PC-9 (cell line): ENCODE data around the gene ATP12A. TPM values are rescaled to one million over a fixed set of nuclear protein-coding genes. Genes with fewer than 3 reads are reported as not detected.

Experiments used
- BruUV-seq: library from RNA; stranded (reverse); fragments of 400-500 nt; replicated peaks from 2 replicates; lab custom pipeline; 2021; lab: Mats Ljungman, UMichigan
- CTCF ChIA-PET: fragments of 300-600 bp; sonication (Branson Sonifier 250); formaldehyde crosslinking; loops from one replicate; lab custom pipeline; 2022; ENCODE audit warnings: antibody characterized with exemption; lab: Charles Lee
- POLR2A ChIA-PET: fragments of 300-600 bp; sonication (Branson Sonifier 250); formaldehyde crosslinking; loops from one replicate; lab custom pipeline; 2022; ENCODE audit warnings: antibody characterized with exemption; ENCODE audit not compliant: unreplicated experiment; lab: Charles Lee
- DNase-seq, 2 experiments: peaks; one replicate each; pipeline versions ENCODE4 v3.0.0 to v3.0.0-alpha.2; 2015 to 2022; ENCODE audit warnings: mixed read lengths in 1 of 2
- H2AFZ ChIP-seq: fragments of 200-600 bp; sonication (generic); 2 replicates; pipeline ENCODE4 v1.8.1; 2017; ENCODE audit warnings: antibody characterized with exemption
- H3F3A ChIP-seq: fragments of 200-600 bp; sonication (generic); 2 replicates; pipeline ENCODE4 v1.8.1; 2017; ENCODE audit warnings: antibody characterized with exemption, mild to moderate bottlenecking, low read depth; ENCODE audit not compliant: insufficient read depth
- H3K27ac ChIP-seq: fragments of 200-600 bp; sonication (generic); 2 replicates; pipeline ENCODE4 v1.6.1; 2016; ENCODE audit warnings: mixed run types
- H3K27me3 ChIP-seq: fragments of 200-600 bp; sonication (generic); 2 replicates; pipeline ENCODE4 v1.6.1; 2016; ENCODE audit warnings: low read depth, mixed run types; ENCODE audit not compliant: insufficient read depth
- H3K36me3 ChIP-seq: fragments of 200-600 bp; sonication (generic); 2 replicates; pipeline ENCODE4 v1.6.1; 2016; ENCODE audit warnings: low read depth, mixed run types
- H3K4me1 ChIP-seq: fragments of 200-600 bp; sonication (generic); replicated peaks from 2 replicates; pipeline ENCODE4 v1.6.1; 2016; ENCODE audit warnings: mixed run types; ENCODE audit not compliant: insufficient read depth
- H3K4me2 ChIP-seq: fragments of 200-600 bp; sonication (generic); 2 replicates; pipeline ENCODE4 v1.6.1; 2017; ENCODE audit warnings: mixed run types
- H3K4me3 ChIP-seq: fragments of 200-600 bp; sonication (generic); 2 replicates; pipeline ENCODE4 v1.6.1; 2016; ENCODE audit warnings: mixed run types
- H3K79me2 ChIP-seq: fragments of 200-600 bp; sonication (generic); 2 replicates; pipeline ENCODE4 v1.6.1; 2017; ENCODE audit warnings: low read depth, mixed run types
- H3K9me2 ChIP-seq: fragments of 200-600 bp; sonication (generic); 2 replicates; pipeline ENCODE4 v1.8.1; 2017; ENCODE audit warnings: mild to moderate bottlenecking; ENCODE audit not compliant: insufficient read depth
- H3K9me3 ChIP-seq: fragments of 200-600 bp; sonication (generic); 2 replicates; pipeline ENCODE4 v1.8.1; 2016; ENCODE audit warnings: low read depth; ENCODE audit not compliant: insufficient read depth
- H4K20me1 ChIP-seq: fragments of 200-600 bp; sonication (generic); 2 replicates; pipeline ENCODE4 v1.8.1; 2017; ENCODE audit not compliant: insufficient read depth
- EZH2 ChIP-seq: fragments of 200-600 bp; sonication (generic); IDR thresholded peaks from 2 replicates; pipeline ENCODE4 v1.8.0; 2017; ENCODE audit warnings: antibody characterized with exemption, low read depth
- intact Hi-C: fragments of 100-400 bp; cut with micrococcal nuclease; formaldehyde crosslinking; loops from one replicate; pipeline ENCODE4 v1.10.0; 2022; ENCODE audit not compliant: unreplicated experiment
- total RNA-seq: library from RNA; stranded (reverse); gene quantifications from 2 replicates; pipeline ENCODE4 v1.2.3, GENCODE V29; 2021
- TF ChIP-seq, protein P1 (sequence below): fragments of 200-600 bp; sonication (generic); conservative IDR thresholded peaks from 2 replicates; pipeline ENCODE4 v1.6.1; 2017; ENCODE audit warnings: mixed run types, antibody characterized with exemption, mild to moderate bottlenecking, moderate library complexity

The ATP12A gene
- total RNA-seq, 1 experiment from 2014 or later, result 0.09 TPM

DNA sequence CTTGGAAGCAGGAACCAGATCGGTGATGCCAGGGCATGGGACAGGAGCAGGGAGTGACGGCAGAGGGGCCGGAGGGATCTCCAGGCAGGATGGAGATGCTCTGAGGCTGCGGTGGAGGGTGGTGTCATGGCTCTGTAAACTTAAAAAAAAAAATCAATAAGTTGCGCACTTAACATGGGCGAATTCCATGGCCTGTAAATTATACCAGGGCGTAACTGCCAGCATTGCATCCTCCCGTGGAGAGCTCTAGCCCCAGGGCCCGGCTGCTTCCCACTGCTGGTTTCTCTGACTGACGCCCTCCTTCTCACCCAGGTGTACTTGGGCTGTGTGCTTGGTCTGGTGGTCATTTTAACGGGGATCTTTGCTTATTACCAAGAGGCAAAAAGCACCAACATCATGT, 8.7 kb downstream of the ATP12A start:
- peaks cover 9% of the 10 kb centered on the region; the same call in 1 of the 2 replicates for H3K27me3 ChIP-seq
- H3K27ac ChIP-seq, result no peak overlapping the region
- no peaks in the 10 kb centered on the region for H3K79me2 ChIP-seq
- no peak for TF ChIP-seq EZH2
- TF ChIP-seq, protein P1, sequence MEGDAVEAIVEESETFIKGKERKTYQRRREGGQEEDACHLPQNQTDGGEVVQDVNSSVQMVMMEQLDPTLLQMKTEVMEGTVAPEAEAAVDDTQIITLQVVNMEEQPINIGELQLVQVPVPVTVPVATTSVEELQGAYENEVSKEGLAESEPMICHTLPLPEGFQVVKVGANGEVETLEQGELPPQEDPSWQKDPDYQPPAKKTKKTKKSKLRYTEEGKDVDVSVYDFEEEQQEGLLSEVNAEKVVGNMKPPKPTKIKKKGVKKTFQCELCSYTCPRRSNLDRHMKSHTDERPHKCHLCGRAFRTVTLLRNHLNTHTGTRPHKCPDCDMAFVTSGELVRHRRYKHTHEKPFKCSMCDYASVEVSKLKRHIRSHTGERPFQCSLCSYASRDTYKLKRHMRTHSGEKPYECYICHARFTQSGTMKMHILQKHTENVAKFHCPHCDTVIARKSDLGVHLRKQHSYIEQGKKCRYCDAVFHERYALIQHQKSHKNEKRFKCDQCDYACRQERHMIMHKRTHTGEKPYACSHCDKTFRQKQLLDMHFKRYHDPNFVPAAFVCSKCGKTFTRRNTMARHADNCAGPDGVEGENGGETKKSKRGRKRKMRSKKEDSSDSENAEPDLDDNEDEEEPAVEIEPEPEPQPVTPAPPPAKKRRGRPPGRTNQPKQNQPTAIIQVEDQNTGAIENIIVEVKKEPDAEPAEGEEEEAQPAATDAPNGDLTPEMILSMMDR, result no peak
- no peaks in the 10 kb centered on the region for H4K20me1 ChIP-seq
- H3K9me2 ChIP-seq, result no peaks in the 10 kb centered on the region
- BruUV-seq, result no TSS peak
- ChIA-PET POLR2A (interaction anchor here (0.7 kb wide), 1 partner anchor 295 kb away, joined by 4 read pairs; no protein-coding TSS in a partner anchor), CTCF (no interaction called here)
- intact Hi-C loops, result no loop called here
- H3K9me3 ChIP-seq, result no peaks in the 10 kb centered on the region
- no peak for DNase-seq
- H3K4me1 ChIP-seq, result no peaks in the 10 kb centered on the region
- no peak overlapping the region for H3K4me2 ChIP-seq
- H3K36me3 ChIP-seq, result no peaks in the 10 kb centered on the region
- H2AFZ ChIP-seq, result no peak overlapping the region
- no peaks in the 10 kb centered on the region for H3F3A ChIP-seq
- no peak overlapping the region for H3K4me3 ChIP-seq

DNA sequence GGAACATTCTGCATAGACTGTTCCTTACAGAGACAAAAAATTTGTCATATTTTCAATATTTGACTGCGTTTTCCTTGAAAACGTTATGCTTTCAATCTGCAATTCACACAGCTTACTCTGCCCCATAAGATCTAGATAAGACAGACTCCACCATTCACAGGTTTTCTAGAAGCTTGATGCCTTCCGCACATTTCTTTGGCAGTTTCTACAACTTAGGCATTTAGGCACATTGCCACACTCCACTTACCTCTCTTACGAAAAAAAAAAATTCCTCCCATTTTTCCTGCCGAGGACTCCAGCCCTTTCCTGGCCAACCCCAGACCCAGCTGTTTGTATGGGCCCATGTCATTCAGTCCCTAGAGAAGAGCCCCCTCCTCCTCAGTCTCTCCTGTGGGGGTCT, 11.2 kb downstream of the ATP12A start:
- H3K4me2 ChIP-seq, result no peak overlapping the region
- no peaks in the 10 kb centered on the region for H3K4me1 ChIP-seq
- no peaks in the 10 kb centered on the region for H3F3A ChIP-seq
- TF ChIP-seq, protein P1, result no peak
- TF ChIP-seq EZH2, result no peak
- no peak overlapping the region for H2AFZ ChIP-seq
- H4K20me1 ChIP-seq, result no peaks in the 10 kb centered on the region
- no TSS peak for BruUV-seq
- intact Hi-C loops, result no loop called here
- CTCF ChIA-PET, result no interaction called here
- H3K4me3 ChIP-seq, result no peak overlapping the region
- DNase-seq, result no peak
- H3K27me3 ChIP-seq, result peaks cover 9% of the 10 kb centered on the region; the same call in 1 of the 2 replicates
- H3K36me3 ChIP-seq, result no peaks in the 10 kb centered on the region
- POLR2A ChIA-PET, result no interaction called here
- no peaks in the 10 kb centered on the region for H3K9me3 ChIP-seq
- H3K79me2 ChIP-seq, result no peaks in the 10 kb centered on the region
- no peak overlapping the region for H3K27ac ChIP-seq
- no peaks in the 10 kb centered on the region for H3K9me2 ChIP-seq

DNA sequence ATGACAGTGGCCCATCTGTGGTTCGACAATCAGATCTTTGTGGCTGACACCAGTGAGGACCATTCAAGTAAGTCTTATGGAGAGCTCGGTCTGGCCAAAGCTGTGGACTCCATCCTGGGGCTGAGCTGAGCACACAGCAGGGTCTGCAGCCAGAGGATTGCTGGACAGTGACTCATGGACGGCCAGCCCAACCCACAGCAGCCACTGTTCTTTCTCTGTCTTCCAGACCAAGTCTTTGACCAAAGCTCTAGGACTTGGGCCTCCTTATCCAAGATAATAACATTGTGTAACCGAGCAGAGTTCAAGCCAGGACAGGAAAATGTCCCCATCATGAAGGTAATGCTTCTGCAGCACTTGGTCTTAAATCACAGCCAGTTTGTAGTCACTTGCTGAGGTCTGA, 12.4 kb downstream of the ATP12A start:
- Histone ChIP-seq H3K9me2 (no peaks in the 10 kb centered on the region), H2AFZ (no peak overlapping the region), H3K4me3 (no peak overlapping the region), H3K36me3 (no peaks in the 10 kb centered on the region), H4K20me1 (no peaks in the 10 kb centered on the region), H3F3A (no peaks in the 10 kb centered on the region), H3K4me2 (no peak overlapping the region), H3K4me1 (no peaks in the 10 kb centered on the region), H3K27me3 (peaks cover 14% of the 10 kb centered on the region; the same call in 1 of the 2 replicates), H3K79me2 (no peaks in the 10 kb centered on the region), H3K9me3 (no peaks in the 10 kb centered on the region), H3K27ac (no peak overlapping the region)
- ChIA-PET CTCF (no interaction called here), POLR2A (no interaction called here)
- DNase-seq, result no peak
- no TSS peak for BruUV-seq
- TF ChIP-seq EZH2, result no peak
- TF ChIP-seq, protein P1, result no peak
- intact Hi-C loops, result no loop called here
